GM19035 (cell line): ENCODE data around the gene UQCRQ.

Source experiments
- ATAC-seq: cut with Tn5 transposase; IDR thresholded peaks from one replicate; pipeline ENCODE4 v1.9.1; 2021; ENCODE audit not compliant: unreplicated experiment

Gene UQCRQ

DNA sequence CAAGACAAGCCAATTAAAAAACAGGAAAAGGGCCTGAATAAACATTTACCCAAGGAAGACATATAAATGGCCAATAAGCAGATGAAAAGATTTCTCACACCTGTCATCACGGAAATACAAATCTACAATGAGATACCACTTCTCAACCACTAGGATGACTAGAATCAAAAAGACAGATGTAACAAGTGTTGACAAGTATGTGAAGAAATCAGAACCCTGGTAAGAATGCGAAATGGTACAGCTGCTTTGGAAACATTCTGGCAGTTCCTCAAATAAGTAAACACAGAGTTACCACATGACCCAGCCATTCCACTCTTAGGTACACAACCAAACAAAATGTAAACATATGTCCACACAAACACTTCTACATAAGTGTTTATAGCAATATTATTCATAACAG lies 39.5 kb downstream of the UQCRQ start:
- ATAC-seq, result no peak

DNA sequence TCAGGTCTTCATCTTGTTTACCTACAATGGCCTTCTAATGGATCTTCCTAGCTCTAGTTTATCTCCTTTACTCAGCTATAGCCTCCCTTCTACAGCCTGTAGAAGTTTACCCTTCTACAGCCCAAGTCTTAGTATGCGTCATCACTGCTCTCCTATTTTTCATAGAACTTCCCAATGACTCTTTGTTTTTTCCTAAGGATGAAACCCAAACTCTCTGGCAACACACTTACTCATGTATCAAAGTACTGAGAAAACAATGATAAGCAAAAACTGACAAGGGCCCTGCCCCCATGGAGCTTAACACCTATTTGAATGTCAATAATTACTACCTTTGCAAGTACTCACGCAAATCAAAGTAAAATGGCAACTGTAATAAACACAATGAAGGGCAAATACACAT lies 40.7 kb downstream of the UQCRQ start:
- ATAC-seq, result no peak

DNA sequence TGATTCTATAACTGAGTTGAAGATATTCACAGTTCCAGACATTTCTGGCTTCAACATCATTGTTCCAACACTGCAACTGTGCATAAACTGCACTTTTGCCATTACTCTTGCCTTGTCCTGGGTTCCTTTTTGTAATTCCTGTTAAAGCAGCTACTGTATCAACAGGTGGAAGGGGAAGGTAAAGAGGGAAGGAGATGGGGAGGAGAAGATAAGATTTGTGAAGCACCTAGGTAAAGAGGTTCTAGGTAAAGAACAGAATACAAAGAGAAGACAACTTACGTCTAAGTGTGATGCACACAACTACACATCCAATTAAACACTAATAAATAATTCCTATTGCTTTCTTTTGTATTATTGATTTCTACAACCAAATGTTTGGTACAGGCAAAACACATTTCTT lies 43.3 kb downstream of the UQCRQ start:
- ATAC-seq, result no peak

DNA sequence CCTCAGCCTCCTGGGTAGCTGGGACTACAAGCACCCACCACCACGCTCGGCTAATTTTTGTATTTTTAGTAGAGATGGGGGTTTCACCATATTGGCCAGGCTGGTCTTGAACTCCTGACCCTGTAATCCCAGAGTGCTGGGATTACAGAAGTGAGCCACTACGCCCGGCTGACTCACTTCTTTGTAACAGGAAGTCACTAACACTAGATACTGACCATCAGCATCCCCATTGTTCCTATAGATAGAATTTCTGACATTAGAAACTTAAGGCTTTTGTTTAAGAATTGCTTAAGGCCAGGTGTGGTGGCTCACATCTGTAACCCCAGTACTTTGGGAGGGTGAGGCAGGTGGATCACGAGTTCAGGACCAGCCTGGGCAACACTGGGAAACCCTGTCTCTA lies 49.2 kb downstream of the UQCRQ start:
- ATAC-seq, result no peak

DNA sequence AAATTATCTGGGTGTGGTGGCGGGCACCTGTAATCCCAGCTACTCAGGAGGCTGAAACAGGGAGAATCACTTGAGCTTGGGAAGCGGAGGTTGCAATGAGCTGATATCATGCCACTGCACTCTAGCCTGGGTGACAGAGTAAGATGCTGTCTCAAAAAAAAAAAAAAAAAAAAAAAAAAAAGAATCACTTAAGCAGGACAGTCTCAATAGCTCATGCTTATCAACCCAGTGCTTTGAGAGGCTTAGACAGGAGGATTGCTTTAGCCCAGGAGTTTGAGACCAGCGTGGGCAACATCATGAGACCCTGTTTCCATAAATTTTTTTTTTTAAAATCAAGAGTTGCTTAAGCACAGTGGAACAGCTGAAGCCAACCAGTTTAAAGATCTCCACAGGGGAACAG lies 49.6 kb downstream of the UQCRQ start:
- ATAC-seq, result no peak
